Measurements from ENCODE around the gene GPR157.

GRCh38 chr1:9086045-9086444 is 42.9 kb downstream of the GPR157 start:
- no peak for TF ChIP-seq POLR2A (IDR thresholded peaks at IDR 0.05; ENCODE audit: extremely low read depth, insufficient read length)
- no peak for TF ChIP-seq CTCF (IDR thresholded peaks at IDR 0.05; ENCODE audit: low read depth, low read length)
- no peak for TF ChIP-seq MAX (IDR thresholded peaks at IDR 0.05; ENCODE audit: low read depth, low read length)
- no peak for TF ChIP-seq MYC (IDR thresholded peaks at IDR 0.05; ENCODE audit: low read depth, low read length)
